Calu3 (cell line): Measurements from ENCODE around the gene MKNK1. TPM values are rescaled to one million over a fixed set of nuclear protein-coding genes. Genes with fewer than 3 reads are reported as not detected.

Source experiments
- BruUV-seq: library from RNA; stranded (reverse); fragments of 400-500 nt; replicated peaks from 2 replicates; lab custom pipeline; 2021; lab: Mats Ljungman, UMichigan
- CTCF ChIA-PET: fragments of 300-600 bp; sonication (Branson Sonifier 250); formaldehyde crosslinking; loops from one replicate; lab custom pipeline; 2022; ENCODE audit warnings: antibody characterized with exemption; lab: Charles Lee
- DNase-seq: peaks from one replicate; pipeline ENCODE4 v3.0.0; 2022
- H3K27ac Mint-ChIP-seq: one replicate; pipeline ENCODE4 v1.8.0; 2022; ENCODE audit warnings: mixed read lengths; ENCODE audit not compliant: unreplicated experiment
- H3K27me3 Mint-ChIP-seq: one replicate; pipeline ENCODE4 v1.8.0; 2022; ENCODE audit warnings: mixed read lengths; ENCODE audit not compliant: unreplicated experiment
- H3K36me3 Mint-ChIP-seq: one replicate; pipeline ENCODE4 v1.8.0; 2022; ENCODE audit warnings: mild to moderate bottlenecking, moderate library complexity, mixed read lengths; ENCODE audit not compliant: insufficient read depth, unreplicated experiment
- H3K4me1 Mint-ChIP-seq: one replicate; pipeline ENCODE4 v1.8.0; 2022; ENCODE audit warnings: mild to moderate bottlenecking, low read depth, mixed read lengths; ENCODE audit not compliant: unreplicated experiment
- H3K4me3 Mint-ChIP-seq: one replicate; pipeline ENCODE4 v1.8.0; 2022; ENCODE audit warnings: mild to moderate bottlenecking, low read depth, moderate library complexity, mixed read lengths; ENCODE audit not compliant: unreplicated experiment
- H3K9me3 Mint-ChIP-seq: one replicate; pipeline ENCODE4 v1.8.0; 2022; ENCODE audit warnings: low read depth, mixed read lengths; ENCODE audit not compliant: unreplicated experiment
- intact Hi-C: fragments of 100-400 bp; cut with micrococcal nuclease; formaldehyde crosslinking; loops from one replicate; pipeline ENCODE4 v1.10.0; 2022; ENCODE audit not compliant: unreplicated experiment
- total RNA-seq: library from RNA; stranded (reverse); gene quantifications from 2 replicates; pipeline ENCODE4 v1.2.3, GENCODE V29; 2022
- TF ChIP-seq, protein P1 (sequence below): fragments of 200-600 bp; IDR thresholded peaks from one replicate; pipeline ENCODE4 v1.8.0; 2022; ENCODE audit warnings: antibody characterized with exemption; ENCODE audit not compliant: unreplicated experiment

Gene MKNK1
- total RNA-seq, 1 experiment from 2014 or later, result 29.6 TPM

DNA sequence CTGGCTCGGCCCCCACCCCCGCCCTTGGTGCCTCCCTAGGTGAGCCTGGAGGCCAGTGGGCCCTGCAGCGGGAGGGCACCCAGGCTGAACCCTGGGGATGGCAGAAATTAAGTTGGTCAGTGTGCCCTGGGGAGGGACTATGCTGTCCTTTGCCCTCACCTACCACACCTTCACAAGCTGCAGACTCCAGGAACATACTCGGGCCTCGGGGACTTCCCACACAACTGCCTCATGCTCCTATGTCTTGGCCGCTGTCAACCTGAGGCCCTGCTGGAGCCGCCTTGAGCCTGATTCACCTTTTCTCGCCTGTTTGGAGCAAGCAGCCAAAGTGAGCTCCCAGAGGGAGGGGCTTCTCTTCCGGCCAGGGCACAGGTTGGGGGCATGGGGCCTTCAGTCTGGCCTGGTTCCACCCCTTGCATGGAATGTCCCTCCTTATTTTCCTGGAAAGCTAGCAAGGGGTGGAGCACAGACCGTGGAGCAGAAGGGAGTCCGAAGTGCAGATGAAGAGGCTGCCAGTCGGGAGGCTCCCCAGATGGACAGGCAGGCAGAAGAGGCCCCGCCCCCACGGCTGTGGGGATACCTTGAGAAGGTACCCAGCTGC is 77.3 kb downstream of the MKNK1 start:
- peaks cover 64% of the 10 kb centered on the region for H3K4me1 Mint-ChIP-seq
- peaks cover 32% of the 10 kb centered on the region for H3K27me3 Mint-ChIP-seq
- H3K4me3 Mint-ChIP-seq, result no peak overlapping the region
- intact Hi-C loops, result no loop called here
- peaks cover 5% of the 10 kb centered on the region for H3K36me3 Mint-ChIP-seq
- TF ChIP-seq, protein P1, sequence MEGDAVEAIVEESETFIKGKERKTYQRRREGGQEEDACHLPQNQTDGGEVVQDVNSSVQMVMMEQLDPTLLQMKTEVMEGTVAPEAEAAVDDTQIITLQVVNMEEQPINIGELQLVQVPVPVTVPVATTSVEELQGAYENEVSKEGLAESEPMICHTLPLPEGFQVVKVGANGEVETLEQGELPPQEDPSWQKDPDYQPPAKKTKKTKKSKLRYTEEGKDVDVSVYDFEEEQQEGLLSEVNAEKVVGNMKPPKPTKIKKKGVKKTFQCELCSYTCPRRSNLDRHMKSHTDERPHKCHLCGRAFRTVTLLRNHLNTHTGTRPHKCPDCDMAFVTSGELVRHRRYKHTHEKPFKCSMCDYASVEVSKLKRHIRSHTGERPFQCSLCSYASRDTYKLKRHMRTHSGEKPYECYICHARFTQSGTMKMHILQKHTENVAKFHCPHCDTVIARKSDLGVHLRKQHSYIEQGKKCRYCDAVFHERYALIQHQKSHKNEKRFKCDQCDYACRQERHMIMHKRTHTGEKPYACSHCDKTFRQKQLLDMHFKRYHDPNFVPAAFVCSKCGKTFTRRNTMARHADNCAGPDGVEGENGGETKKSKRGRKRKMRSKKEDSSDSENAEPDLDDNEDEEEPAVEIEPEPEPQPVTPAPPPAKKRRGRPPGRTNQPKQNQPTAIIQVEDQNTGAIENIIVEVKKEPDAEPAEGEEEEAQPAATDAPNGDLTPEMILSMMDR, result no peak
- BruUV-seq, result no TSS peak
- DNase-seq, result peak; percentile 42
- H3K27ac Mint-ChIP-seq, result no peak overlapping the region
- CTCF ChIA-PET, result interaction anchor here (1.0 to 1.5 kb wide), 6 partner anchors 10 to 85 kb away, joined by 3 to 6 read pairs (median 4); no protein-coding TSS in a partner anchor
- no peaks in the 10 kb centered on the region for H3K9me3 Mint-ChIP-seq

DNA sequence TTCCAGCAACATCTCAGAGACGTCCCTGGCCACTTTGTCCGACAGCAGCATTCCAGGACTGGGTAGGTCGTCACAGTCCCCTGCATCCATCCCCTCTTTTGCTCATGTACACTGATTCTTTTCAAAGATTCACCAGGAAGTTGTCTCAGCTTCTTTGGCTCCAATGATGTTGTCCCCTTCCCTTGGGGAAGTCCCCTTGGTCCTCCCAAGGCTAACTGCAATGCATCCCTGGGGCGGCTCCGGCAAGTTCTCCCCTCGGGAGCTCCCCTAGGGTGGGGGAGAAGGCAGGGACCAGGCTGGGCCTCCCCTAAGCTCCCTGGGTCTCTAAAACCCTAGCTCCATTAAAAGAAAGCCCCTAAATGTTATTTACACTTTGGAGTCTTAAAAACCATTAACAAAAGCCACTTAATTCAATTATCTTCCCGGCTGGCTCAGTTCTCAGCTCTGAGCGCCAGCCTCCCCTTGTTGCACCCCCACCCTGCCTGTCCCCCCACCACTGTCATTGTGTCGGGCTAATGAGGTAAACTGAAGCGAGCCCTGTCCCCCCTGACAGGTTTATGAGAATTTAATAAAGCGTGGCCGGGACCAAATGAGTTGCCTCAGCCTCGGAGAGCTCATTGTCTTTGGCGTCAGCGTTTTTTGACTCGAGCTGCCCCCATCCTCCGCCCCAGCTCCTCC is 77.9 kb downstream of the MKNK1 start:
- H3K4me3 Mint-ChIP-seq, result no peak overlapping the region
- H3K27ac Mint-ChIP-seq, result no peak overlapping the region
- intact Hi-C loops, result no loop called here
- TF ChIP-seq, protein P1, result no peak
- BruUV-seq, result no TSS peak
- no peak for DNase-seq
- H3K4me1 Mint-ChIP-seq, result peaks cover 64% of the 10 kb centered on the region
- H3K9me3 Mint-ChIP-seq, result no peaks in the 10 kb centered on the region
- H3K27me3 Mint-ChIP-seq, result peaks cover 25% of the 10 kb centered on the region
- H3K36me3 Mint-ChIP-seq, result peaks cover 4% of the 10 kb centered on the region
- CTCF ChIA-PET, result interaction anchor here (0.6 to 1.5 kb wide), 6 partner anchors 9 to 84 kb away, joined by 3 to 6 read pairs (median 3); no protein-coding TSS in a partner anchor

DNA sequence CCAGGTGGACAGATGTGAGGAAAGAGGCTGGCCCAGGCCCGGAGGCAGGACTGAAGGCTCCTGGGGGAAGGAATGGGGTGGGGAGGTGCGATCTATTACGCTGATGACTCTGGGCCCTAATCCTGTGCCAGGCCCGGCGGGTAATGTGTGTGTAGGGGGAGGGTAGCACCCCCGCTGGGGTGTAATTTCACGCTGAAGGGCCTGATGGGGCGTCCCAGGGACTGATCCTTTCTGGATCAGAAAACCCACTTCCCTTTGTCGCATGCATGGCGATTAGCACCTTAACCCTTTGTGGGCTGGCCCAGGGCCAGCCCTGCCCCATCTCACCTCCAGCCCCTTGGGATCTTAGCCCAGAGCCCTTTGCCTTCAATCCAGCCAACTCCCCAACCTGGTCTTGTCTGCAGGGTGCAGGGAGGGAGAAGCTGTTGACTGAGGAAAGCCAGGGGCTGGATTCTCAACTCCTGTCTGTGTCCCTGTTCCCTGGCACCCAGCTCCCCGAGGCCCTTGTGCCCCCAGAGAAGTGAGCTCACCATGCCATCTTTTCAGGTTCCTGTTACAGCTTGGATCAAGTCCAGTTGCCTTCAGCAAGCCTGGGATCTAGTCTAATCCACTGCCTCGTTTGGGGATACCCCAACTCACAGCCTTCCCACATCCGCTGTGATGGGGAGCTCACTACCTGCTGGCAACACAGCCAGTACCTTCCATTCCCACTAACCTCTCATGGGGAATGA is 78.7 kb downstream of the MKNK1 start:
- CTCF ChIA-PET, result interaction anchor here (0.6 to 1.5 kb wide), 4 partner anchors 8 to 78 kb away, joined by 3 to 6 read pairs (median 3); no protein-coding TSS in a partner anchor
- Mint-ChIP-seq H3K4me3 (no peak overlapping the region), H3K27ac (no peak overlapping the region), H3K9me3 (no peaks in the 10 kb centered on the region), H3K36me3 (peaks cover 4% of the 10 kb centered on the region), H3K4me1 (peaks cover 64% of the 10 kb centered on the region), H3K27me3 (peaks cover 19% of the 10 kb centered on the region)
- DNase-seq, result no peak
- TF ChIP-seq, protein P1, result no peak
- no TSS peak for BruUV-seq
- intact Hi-C loops, result no loop called here

DNA sequence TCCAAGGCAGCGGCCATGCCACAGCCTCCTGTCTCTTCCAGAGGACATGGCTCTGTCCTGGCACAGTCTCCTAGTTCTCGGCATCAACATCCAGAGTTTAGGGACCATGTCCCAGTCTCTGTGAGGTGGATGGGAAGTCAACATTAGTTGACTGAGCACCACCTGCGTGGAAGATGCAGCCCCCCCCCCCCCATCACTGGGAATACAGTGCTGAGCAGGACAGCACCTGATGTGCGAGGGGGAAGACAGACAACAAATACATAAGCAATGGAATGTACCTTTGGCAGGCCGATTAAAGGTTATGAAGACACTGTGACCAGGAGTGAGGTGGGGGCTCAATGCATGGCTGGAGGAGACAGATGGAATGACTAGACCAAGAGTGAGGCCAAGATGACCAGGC is 79.2 kb downstream of the MKNK1 start:
- intact Hi-C loops, result no loop called here
- no peak overlapping the region for H3K4me3 Mint-ChIP-seq

More for the DNA sequence above, 79.2 kb downstream of the MKNK1 start:
- Mint-ChIP-seq H3K9me3 (no peaks in the 10 kb centered on the region), H3K27ac (no peak overlapping the region), H3K27me3 (peaks cover 19% of the 10 kb centered on the region), H3K4me1 (peaks cover 68% of the 10 kb centered on the region), H3K36me3 (peaks cover 5% of the 10 kb centered on the region)
- no peak for DNase-seq
- TF ChIP-seq, protein P1, result no peak
- CTCF ChIA-PET, result no interaction called here
- BruUV-seq, result no TSS peak
